Adrenal gland (tissue), 12 donors: ENCODE results near the gene CEP128. TPM values are rescaled to one million over a fixed set of nuclear protein-coding genes. Genes with fewer than 3 reads are reported as not detected.

Source experiments
- DNase-seq, 7 donors: peaks; one replicate each; pipeline ENCODE4 v3.0.0-alpha.2; 2019 to 2020
- H3K27ac ChIP-seq, 5 donors: fragments of 200-600 bp; sonication (generic) in 4 of 5; 1 replicate in 3 of 5; 2 replicates in 2 of 5; pipeline versions ENCODE4 v1.5.1 to v1.8.0; 2016 to 2020; ENCODE audit warnings: mild to moderate bottlenecking in 1 of 5
- H3K27me3 ChIP-seq: fragments of 200-600 bp; 2 replicates; pipeline ENCODE4 v1.8.0; 2021
- H3K36me3 ChIP-seq, 2 donors: fragments of 200-600 bp; replicated peaks in 1 of 2; 1 replicate in 1 of 2; 2 replicates in 1 of 2; pipeline versions ENCODE4 v1.5.1 to v1.8.0; 2018 to 2022
- H3K4me1 ChIP-seq, 2 donors: fragments of 200-600 bp; replicated peaks in 1 of 2; 1 replicate in 1 of 2; 2 replicates in 1 of 2; pipeline versions ENCODE4 v1.5.1 to v1.8.0; 2018 to 2021
- H3K4me3 ChIP-seq, 4 donors: fragments of 200-600 bp; sonication (generic) in 3 of 4; one replicate each; pipeline ENCODE4 v1.5.1; 2016 to 2018
- H3K9me3 ChIP-seq, 3 donors: fragments of 200-600 bp; sonication (generic) in 1 of 3; replicated peaks in 1 of 3; 1 replicate in 2 of 3; 2 replicates in 1 of 3; pipeline versions ENCODE4 v1.5.1 to v1.8.0; 2016 to 2021
- POLR2A ChIP-seq, 2 donors: fragments of 450-650 bp; IDR thresholded peaks; one replicate each; pipeline ENCODE4 v1.6.1; 2017; ENCODE audit warnings: antibody characterized with exemption in 2 of 2, mild to moderate bottlenecking in 2 of 2, moderate library complexity in 1 of 2
- WGBS, 4 donors: extraction: QIAGEN DNeasy Blood & Tissue Kit in 2 of 4; methylation state at CpG; one replicate each; pipeline versions ENCODE4 v1.1.5 to v1.1.7; 2013 to 2017; 5-methylcytosine and 5-hydroxymethylcytosine counted together
- intact Hi-C, 2 donors: fragments of 100-400 bp; cut with DNase I; formaldehyde crosslinking; loops; one replicate each; pipeline versions ENCODE4 v1.14.1 to v1.15.0; 2022 to 2023
- polyA plus RNA-seq, 3 donors: library from polyadenylated mRNA; stranded (reverse); fragments of 200-250 nt in 2 of 3; fragments of 350-450 nt in 1 of 3; fragmentation: Illumina TruSeq in 1 of 3; extraction: RNeasy Lipid Tissue Mini Kit (QIAGEN cat#74804) in 1 of 3; gene quantifications; one replicate each; pipeline ENCODE4 v1.2.3, GENCODE V29; 2013 to 2014
- total RNA-seq, 9 donors: library from RNA; depleted of rRNA in 4 of 9; stranded (reverse); fragments of >200 nt in 4 of 9; fragments of 120-200 nt in 1 of 9; fragmentation: NEBNext Ultra II Directional in 1 of 9; extraction: Animal tissue kit (Norgen Biotek cat#: 25700) in 1 of 9; gene quantifications; one replicate each; pipeline versions ENCODE4 v1.1.0 to v1.2.4, GENCODE V29; 2013 to 2023
- TF ChIP-seq, protein P1 (sequence below), 6 experiments: fragments of 450-650 bp in 4 of 6; fragments of 200-600 bp in 2 of 6; sonication (generic) in 1 of 6; IDR thresholded peaks; 1 replicate in 5 of 6; 2 replicates in 1 of 6; pipeline versions ENCODE4 v1.5.1 to v1.8.0; 2016 to 2021; ENCODE audit warnings: antibody characterized with exemption in 6 of 6, mild to moderate bottlenecking in 2 of 6, moderate library complexity in 1 of 6
- donor health status: healthy with polysubstance abuse.
- donor health status: Bipolar disorder and iron deficiency.
- donor health status: DM: yes; HTN: yes; CAD: no.
- donor health status: DM: no; HTN: no; CAD: no.
- donor health status: DM: no; HTN: no; CAD: no.
- donor health status: DM: yes; HTN: yes; CAD: no.

CEP128 gene
- total and polyA plus RNA-seq, 12 donors: 1.1 to 5.2 (median 3.1) TPM

DNA sequence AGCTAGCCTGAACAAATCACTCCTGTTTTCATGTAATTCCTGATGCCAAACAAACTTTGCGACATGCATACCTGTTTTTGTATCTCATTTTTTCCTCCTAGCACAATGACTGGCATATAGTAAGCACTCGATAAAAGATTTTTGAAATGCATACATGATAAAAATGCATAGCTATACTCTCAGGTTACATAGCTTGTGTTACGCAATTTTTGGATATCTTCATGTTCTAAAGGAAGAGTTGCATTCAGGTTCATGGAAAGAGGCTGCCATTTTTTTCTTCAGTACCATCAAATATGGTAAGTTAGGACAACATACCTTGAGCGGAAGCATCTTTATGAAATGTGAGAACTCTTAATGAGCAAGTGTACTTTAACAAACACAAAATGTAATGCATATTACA lies 445.4 kb downstream of the CEP128 start:
- Histone ChIP-seq H3K36me3 (no peaks in the 10 kb centered on the region), H3K27me3 (no peaks in the 10 kb centered on the region), H3K9me3 (no peaks in the 10 kb centered on the region), H3K4me3 (no peak overlapping the region), H3K4me1 (peaks cover 0 to 6% of the 10 kb centered on the region in 2 donors), H3K27ac (no peak overlapping the region)
- intact Hi-C loops: no loop called here
- TF ChIP-seq, protein P1, sequence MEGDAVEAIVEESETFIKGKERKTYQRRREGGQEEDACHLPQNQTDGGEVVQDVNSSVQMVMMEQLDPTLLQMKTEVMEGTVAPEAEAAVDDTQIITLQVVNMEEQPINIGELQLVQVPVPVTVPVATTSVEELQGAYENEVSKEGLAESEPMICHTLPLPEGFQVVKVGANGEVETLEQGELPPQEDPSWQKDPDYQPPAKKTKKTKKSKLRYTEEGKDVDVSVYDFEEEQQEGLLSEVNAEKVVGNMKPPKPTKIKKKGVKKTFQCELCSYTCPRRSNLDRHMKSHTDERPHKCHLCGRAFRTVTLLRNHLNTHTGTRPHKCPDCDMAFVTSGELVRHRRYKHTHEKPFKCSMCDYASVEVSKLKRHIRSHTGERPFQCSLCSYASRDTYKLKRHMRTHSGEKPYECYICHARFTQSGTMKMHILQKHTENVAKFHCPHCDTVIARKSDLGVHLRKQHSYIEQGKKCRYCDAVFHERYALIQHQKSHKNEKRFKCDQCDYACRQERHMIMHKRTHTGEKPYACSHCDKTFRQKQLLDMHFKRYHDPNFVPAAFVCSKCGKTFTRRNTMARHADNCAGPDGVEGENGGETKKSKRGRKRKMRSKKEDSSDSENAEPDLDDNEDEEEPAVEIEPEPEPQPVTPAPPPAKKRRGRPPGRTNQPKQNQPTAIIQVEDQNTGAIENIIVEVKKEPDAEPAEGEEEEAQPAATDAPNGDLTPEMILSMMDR (IDR thresholded peaks at IDR 0.05): no peak
- TF ChIP-seq POLR2A (IDR thresholded peaks at IDR 0.05): no peak
- DNase-seq: no peak
- WGBS, 4 donors: 97 to 99% (median 98%) methylated on average over 4 of the region's 4 CpGs

- H3K27ac ChIP-seq: no peak overlapping the region
- H3K36me3 ChIP-seq: no peaks in the 10 kb centered on the region
- no peak for DNase-seq
- intact Hi-C loops: no loop called here
- 76 to 89% (median 81%) methylated on average over 2 of the region's 2 CpGs for WGBS, 4 donors
- H3K27me3 ChIP-seq: no peaks in the 10 kb centered on the region
- H3K9me3 ChIP-seq: no peaks in the 10 kb centered on the region
- peaks cover 0 to 7% of the 10 kb centered on the region in 2 donors for H3K4me1 ChIP-seq
- H3K4me3 ChIP-seq: no peak overlapping the region
- no peak for TF ChIP-seq POLR2A (IDR thresholded peaks at IDR 0.05)
- TF ChIP-seq, protein P1 (IDR thresholded peaks at IDR 0.05): no peak
Measured at GRCh38 chr14:80494769-80495168, 446.8 kb downstream of the CEP128 start.

DNA sequence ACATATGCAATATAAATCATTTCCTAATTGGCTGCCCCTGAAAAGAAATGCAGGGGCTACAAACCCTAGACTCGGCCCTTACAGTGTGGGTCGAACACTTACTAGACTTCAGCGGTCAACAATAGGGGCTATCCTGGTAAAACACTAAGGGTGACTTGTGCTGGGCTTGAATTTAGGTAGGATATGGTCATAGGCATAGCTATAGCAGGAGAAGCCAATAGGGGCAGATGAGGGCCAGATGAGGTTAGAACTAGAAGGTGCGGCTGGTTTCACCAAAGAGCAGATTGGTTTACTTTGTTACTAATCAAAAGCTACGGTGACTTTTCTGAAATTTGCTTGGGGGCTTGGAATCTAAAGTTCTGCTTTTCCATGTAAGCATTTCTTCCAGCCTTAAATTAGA lies 447.9 kb downstream of the CEP128 start:
- TF ChIP-seq POLR2A (IDR thresholded peaks at IDR 0.05): no peak
- TF ChIP-seq, protein P1 (IDR thresholded peaks at IDR 0.05): no peak
- Histone ChIP-seq H3K9me3 (no peaks in the 10 kb centered on the region), H3K36me3 (no peaks in the 10 kb centered on the region), H3K27me3 (no peaks in the 10 kb centered on the region), H3K4me1 (peaks cover 0 to 7% of the 10 kb centered on the region in 2 donors), H3K27ac (no peak overlapping the region), H3K4me3 (no peak overlapping the region)
- intact Hi-C loops: no loop called here
- WGBS, 4 donors: 80 to 97% (median 93%) methylated on average over 5 of the region's 5 CpGs
- DNase-seq: no peak

DNA sequence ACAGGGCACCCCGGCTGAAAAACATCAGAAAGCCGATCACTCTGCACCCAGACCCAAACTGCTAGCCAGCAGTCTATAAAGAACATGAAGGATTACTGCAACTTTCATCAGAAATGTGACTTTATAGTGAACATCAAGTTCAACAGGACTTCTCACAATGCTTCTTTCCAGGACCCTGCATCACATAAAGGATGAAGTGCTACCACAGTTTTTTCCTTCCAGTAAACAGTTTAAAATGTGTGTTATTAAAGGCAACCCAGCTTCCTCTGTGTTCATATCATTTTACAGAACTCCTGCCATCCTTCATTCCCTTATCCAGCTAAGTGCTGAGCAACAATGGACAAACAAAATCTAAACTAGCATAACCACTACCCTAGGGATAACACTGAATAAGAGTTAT lies 449.9 kb downstream of the CEP128 start:
- no peak for DNase-seq
- Histone ChIP-seq H3K4me1 (peaks cover 0 to 7% of the 10 kb centered on the region in 2 donors), H3K4me3 (no peak overlapping the region), H3K27ac (no peak overlapping the region), H3K36me3 (no peaks in the 10 kb centered on the region), H3K27me3 (no peaks in the 10 kb centered on the region), H3K9me3 (no peaks in the 10 kb centered on the region)
- intact Hi-C loops: no loop called here
- WGBS, 4 donors: 76 to 94% (median 83%) methylated on average over 2 of the region's 2 CpGs
- TF ChIP-seq, protein P1 (IDR thresholded peaks at IDR 0.05): no peak
- TF ChIP-seq POLR2A (IDR thresholded peaks at IDR 0.05): no peak
